ENCODE results near the gene TSPEAR. TPM values are rescaled to one million over a fixed set of nuclear protein-coding genes. Genes with fewer than 3 reads are reported as not detected.

Gene TSPEAR
- total RNA-seq, 2 experiments from 2014 or later, result not detected

GRCh38 chr21:44544566-44544965 lies 166.8 kb downstream of the TSPEAR start:
- Mint-ChIP-seq H3K36me3 (peaks cover 20% of the 10 kb centered on the region), H3K27ac (no peak overlapping the region), H3K27me3 (no peaks in the 10 kb centered on the region), H3K4me1 (peaks cover 28% of the 10 kb centered on the region), H3K9me3 (peaks cover 23% of the 10 kb centered on the region), H3K4me3 (no peak overlapping the region)
- no peak for DNase-seq

DNA sequence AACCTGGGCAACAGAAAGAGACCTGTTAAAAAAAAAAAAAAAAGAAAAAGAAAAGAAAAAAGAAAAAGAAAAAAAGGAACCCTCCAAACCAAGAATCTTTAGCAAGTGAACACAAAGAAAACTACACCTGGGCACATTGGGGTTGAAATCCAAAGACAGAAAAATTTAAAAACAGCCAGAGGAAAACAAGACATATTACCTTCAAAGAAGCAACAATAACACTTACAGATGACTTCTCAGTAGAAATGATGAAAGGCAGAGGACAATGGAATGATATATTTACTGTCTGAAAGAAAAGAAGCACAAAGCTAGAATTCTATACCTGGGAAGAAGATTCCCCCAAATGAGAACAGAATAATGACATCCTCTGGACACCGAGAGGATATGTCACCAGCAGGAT lies 168.7 kb downstream of the TSPEAR start:
- no peak for DNase-seq

DNA sequence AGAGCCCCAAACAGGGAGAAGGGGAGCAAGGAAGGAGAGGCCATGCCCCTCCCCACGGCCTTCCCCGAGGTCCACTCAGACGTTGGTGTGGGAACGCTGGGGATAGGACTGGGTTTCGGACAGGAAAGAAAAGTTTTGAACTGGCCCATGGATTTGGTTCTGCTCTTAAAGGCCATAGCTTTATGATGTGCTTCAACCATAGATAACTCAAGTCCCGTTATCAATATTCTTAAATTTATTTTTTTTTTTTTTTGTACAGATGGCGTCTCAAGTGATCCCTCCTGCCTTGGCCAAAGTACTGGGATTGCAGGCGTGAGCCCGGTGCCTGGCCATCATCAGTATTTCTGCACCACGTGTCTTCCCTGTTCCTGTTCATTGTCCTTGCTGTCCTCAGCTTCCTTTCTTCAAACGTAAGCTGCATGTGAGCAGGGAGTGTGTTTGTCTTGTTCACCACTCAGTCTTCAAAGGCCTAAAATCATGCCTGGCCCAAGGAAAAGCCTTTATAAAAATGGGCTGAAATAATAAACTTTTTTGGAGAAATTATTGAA lies 170.6 kb downstream of the TSPEAR start:
- H3K9me3 Mint-ChIP-seq, result peaks cover 5% of the 10 kb centered on the region
- H3K4me1 Mint-ChIP-seq, result no peaks in the 10 kb centered on the region
- H3K27ac Mint-ChIP-seq, result no peak overlapping the region
- H3K27me3 Mint-ChIP-seq, result no peaks in the 10 kb centered on the region
- H3K4me3 Mint-ChIP-seq, result no peak overlapping the region
- peaks cover 1% of the 10 kb centered on the region for H3K36me3 Mint-ChIP-seq
- DNase-seq, result no peak

More for the DNA sequence above, 168.7 kb downstream of the TSPEAR start:
- H3K9me3 Mint-ChIP-seq, result peaks cover 18% of the 10 kb centered on the region
- H3K27me3 Mint-ChIP-seq, result no peaks in the 10 kb centered on the region
- H3K27ac Mint-ChIP-seq, result no peak overlapping the region
- peaks cover 13% of the 10 kb centered on the region for H3K4me1 Mint-ChIP-seq
- H3K4me3 Mint-ChIP-seq, result no peak overlapping the region
- peaks cover 16% of the 10 kb centered on the region for H3K36me3 Mint-ChIP-seq

- Mint-ChIP-seq H3K4me1 (no peaks in the 10 kb centered on the region), H3K27me3 (no peaks in the 10 kb centered on the region), H3K36me3 (no peaks in the 10 kb centered on the region), H3K27ac (no peak within 1 kb of the TSS), H3K9me3 (no peaks in the 10 kb centered on the region), H3K4me3 (no peak within 1 kb of the TSS)
- no peak for DNase-seq
Measured at GRCh38 chr21:44539991-44540666, 171.2 kb downstream of the TSPEAR start, which contains the start of gene KRTAP10-1. Gene KRTAP10-1 (minus strand): TSS chr21:44540195. CDS start chr21:44540150, 45 bp downstream.

DNA sequence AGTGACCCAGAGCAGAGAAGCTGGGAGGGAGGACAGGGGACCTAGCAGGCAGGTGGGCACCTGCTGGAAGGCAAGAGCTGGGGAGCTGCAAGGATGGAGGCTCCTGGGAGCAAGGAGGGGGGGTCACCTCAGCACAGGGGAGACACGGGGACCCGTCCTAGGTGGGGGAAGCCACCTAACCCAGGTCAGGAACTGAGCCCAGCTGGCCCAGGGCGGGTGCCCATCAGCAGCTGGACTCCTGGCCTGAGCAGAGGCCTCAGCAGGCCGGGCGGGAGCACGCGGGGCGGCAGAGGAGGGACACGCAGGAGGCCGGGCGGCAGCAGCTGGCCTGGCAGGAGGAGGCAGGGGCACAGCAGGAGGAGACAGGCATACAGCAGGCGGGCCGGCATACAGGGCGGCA lies 172.3 kb downstream of the TSPEAR start:
- no peaks in the 10 kb centered on the region for H3K27me3 Mint-ChIP-seq
- no peaks in the 10 kb centered on the region for H3K36me3 Mint-ChIP-seq
- DNase-seq, result no peak
- no peaks in the 10 kb centered on the region for H3K4me1 Mint-ChIP-seq
- no peaks in the 10 kb centered on the region for H3K9me3 Mint-ChIP-seq
- H3K27ac Mint-ChIP-seq, result no peak overlapping the region
- H3K4me3 Mint-ChIP-seq, result no peak overlapping the region

DNA sequence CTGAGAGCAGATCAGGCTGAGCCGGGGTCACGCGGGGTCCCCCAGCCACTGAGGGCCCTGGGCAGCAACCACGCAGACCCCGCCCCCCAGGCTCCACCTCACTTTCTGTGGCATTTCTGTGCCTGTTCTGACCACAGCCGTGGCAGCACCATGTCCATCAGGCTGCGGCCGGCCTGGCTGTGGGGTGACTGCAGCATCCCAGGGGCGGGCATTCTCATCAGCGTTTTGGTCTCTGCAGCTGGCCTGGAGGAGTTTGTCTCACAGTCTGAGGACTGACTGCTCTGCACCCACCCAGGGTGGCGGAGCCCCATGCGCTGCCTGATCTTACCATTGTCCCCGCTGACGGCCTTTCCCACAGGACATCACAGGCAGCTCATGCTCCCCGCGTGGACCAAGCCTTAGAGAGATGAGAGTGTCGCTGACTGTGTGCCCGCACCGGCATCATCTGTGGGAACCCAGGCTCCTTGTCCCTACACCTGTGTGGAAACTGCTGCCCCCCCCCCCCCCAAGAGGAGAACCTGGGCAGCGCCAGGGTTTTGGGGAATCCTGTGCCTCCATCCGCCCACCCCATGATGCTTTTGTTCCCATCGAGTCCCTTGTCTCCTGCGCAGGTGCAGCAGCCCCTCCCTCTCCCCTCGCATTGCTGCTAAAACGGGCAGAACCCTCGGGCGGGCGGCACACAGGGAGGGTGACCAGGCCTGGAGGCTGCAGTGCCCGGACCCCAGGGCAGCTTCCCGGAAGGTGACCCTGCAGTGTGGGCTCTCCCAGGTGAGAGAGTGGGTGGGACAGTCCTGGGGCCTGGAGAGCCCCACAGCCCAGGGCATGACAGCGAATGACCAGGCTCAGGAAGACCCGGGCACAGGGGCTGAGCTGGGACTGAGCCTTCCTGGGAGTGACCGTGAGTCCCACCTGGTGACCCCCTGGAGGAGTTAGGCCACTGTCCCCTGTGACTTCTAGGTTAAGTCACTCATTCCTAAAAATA lies 173.2 kb downstream of the TSPEAR start:
- Mint-ChIP-seq H3K27ac (no peak overlapping the region), H3K4me3 (no peak overlapping the region), H3K27me3 (no peaks in the 10 kb centered on the region), H3K9me3 (no peaks in the 10 kb centered on the region), H3K36me3 (no peaks in the 10 kb centered on the region), H3K4me1 (no peaks in the 10 kb centered on the region)
- DNase-seq, result no peak

DNA sequence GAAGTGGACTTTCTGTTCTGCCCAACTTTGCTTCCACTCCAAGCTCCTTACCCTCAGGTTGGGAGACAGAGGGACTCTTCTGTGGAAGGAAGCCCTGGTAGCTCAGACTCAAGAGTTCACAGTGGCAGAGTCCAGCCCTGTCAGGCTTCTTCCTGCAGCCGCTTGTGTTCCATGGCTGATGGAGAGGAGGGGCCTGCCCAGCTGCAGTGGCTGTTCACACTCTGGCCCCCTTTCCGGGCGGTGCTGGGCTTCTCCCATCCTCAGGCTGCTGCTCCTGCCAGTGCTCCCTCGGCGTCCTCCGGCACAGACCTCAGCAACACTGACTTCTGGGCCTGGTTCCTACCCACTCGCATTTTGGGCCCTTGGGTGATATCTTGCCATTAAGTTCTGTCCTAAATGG lies 175.4 kb downstream of the TSPEAR start:
- no peak overlapping the region for H3K27ac Mint-ChIP-seq
- no peak overlapping the region for H3K4me3 Mint-ChIP-seq
- H3K9me3 Mint-ChIP-seq, result no peaks in the 10 kb centered on the region
- H3K36me3 Mint-ChIP-seq, result no peaks in the 10 kb centered on the region
- H3K4me1 Mint-ChIP-seq, result no peaks in the 10 kb centered on the region
- H3K27me3 Mint-ChIP-seq, result no peaks in the 10 kb centered on the region
- DNase-seq, result no peak

DNA sequence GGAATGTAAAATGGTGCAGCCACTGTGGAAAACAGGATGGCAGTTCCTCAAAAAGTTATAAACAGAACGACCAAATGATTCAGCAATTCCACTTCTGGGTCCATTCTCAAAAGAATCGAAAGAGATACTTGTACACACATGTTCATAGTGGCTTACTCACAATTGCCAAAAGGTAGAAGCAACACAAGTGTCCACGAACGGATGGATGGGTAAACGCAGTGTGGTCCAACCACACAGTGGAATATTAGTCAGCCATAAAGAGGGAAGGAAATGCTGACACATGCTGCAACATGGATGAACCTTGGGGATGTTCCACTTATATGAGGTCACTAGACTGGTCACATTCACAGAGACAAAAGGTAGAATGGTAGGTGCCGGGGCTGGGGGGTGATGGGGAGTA lies 176.7 kb downstream of the TSPEAR start:
- H3K36me3 Mint-ChIP-seq, result no peaks in the 10 kb centered on the region
- no peaks in the 10 kb centered on the region for H3K27me3 Mint-ChIP-seq
- H3K4me1 Mint-ChIP-seq, result no peaks in the 10 kb centered on the region
- no peak overlapping the region for H3K27ac Mint-ChIP-seq
- no peak for DNase-seq
- no peak overlapping the region for H3K4me3 Mint-ChIP-seq
- no peaks in the 10 kb centered on the region for H3K9me3 Mint-ChIP-seq

DNA sequence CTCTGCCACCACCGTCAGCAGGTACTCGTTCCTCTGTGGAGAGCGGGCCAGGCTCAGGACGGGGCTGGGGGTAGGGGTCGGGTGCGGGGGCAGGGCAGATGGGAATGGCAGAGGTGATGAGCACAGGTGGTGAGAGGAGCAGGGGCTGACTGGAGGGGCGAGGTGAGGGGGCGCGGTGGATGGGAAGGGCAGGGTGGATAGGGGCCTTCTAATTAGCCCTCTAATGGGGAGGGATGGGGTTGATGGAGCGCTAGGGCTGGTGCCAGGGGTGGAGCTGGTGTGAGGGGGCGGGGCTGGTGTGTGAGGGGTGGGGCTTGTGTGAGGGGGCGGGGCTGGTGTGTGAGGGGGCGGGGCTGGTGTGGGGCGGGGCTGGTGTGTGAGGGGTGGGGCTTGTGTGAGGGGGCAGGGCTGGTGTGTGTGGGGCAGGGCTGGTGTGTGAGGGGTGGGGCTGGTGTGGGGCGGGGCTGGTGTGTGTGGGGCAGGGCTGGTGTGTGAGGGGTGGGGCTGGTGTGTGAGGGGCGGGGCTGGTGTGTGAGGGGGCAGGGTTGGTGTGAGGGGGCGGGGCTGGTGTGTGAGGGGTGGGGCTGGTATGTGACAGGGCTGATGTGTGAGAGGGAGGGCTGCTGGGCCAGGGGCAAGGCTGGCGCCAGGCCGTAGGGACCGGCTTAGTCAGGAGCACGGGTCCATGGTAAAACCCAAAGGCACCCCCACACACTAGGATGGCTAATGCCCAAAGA lies 177.3 kb downstream of the TSPEAR start:
- H3K9me3 Mint-ChIP-seq, result no peaks in the 10 kb centered on the region
- H3K27me3 Mint-ChIP-seq, result no peaks in the 10 kb centered on the region
- H3K27ac Mint-ChIP-seq, result no peak overlapping the region
- no peaks in the 10 kb centered on the region for H3K4me1 Mint-ChIP-seq
- H3K36me3 Mint-ChIP-seq, result no peaks in the 10 kb centered on the region
- DNase-seq, result no peak
- H3K4me3 Mint-ChIP-seq, result no peak overlapping the region

DNA sequence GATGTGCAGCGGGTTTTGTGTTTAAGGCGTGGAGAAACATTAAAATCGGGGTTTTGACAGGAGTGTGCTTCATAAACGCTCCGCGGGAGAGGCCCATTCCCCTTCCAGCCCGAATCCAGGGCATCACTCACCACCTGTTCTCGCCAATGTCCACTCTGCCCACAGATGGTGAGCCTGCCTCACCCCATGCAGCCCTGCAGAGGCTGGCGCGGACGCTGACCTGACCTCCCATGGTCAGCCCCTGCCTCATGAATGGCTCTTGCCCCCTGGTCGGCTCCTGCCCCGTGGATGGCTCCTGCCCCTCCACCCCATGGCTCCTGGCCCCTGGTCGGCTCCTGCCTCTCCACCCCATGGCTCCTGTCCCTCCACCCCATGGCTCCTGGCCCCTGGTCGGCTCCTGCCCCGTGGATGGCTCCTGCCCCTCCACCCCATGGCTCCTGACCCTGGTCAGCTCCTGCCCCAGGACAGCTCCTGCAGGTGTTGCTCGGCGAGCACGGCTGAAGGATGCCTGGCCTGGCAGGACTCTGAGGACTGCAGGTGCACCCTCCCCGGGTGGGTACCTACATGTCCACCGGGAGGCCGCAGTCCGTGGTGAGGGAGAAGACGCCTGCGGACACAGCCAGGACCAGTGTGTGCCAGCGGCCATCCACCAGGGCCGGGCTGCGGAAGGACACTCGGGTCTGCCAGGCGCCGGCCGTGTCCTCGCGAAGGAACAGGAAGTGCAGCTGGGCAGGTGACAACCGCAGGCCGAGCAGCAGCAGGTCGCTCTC lies 178.1 kb downstream of the TSPEAR start:
- Mint-ChIP-seq H3K27me3 (no peaks in the 10 kb centered on the region), H3K4me1 (no peaks in the 10 kb centered on the region), H3K27ac (no peak overlapping the region), H3K4me3 (no peak overlapping the region), H3K9me3 (no peaks in the 10 kb centered on the region), H3K36me3 (no peaks in the 10 kb centered on the region)
- no peak for DNase-seq

DNA sequence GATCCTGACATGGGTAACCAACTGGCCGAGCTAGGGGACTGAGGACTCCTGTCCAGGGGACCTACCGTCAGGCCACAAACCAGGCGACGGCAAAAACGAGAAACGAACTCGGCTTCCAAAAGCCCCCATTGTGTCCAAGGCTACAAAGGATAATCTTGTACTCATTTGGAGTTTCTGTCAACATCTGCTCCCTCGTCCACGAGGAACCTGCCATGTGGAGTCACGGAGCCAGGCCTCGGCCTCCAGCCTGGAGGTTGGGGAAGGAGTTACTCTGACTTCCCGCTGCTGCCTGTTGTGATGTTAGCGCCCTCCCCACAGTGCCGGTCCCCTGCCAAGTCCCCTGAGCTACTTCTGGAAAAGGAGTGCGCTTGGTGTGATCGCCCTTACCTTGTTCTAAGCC lies 178.7 kb downstream of the TSPEAR start:
- Mint-ChIP-seq H3K27me3 (no peaks in the 10 kb centered on the region), H3K4me1 (no peaks in the 10 kb centered on the region), H3K27ac (no peak overlapping the region), H3K9me3 (no peaks in the 10 kb centered on the region), H3K36me3 (no peaks in the 10 kb centered on the region), H3K4me3 (no peak overlapping the region)
- DNase-seq, result no peak

DNA sequence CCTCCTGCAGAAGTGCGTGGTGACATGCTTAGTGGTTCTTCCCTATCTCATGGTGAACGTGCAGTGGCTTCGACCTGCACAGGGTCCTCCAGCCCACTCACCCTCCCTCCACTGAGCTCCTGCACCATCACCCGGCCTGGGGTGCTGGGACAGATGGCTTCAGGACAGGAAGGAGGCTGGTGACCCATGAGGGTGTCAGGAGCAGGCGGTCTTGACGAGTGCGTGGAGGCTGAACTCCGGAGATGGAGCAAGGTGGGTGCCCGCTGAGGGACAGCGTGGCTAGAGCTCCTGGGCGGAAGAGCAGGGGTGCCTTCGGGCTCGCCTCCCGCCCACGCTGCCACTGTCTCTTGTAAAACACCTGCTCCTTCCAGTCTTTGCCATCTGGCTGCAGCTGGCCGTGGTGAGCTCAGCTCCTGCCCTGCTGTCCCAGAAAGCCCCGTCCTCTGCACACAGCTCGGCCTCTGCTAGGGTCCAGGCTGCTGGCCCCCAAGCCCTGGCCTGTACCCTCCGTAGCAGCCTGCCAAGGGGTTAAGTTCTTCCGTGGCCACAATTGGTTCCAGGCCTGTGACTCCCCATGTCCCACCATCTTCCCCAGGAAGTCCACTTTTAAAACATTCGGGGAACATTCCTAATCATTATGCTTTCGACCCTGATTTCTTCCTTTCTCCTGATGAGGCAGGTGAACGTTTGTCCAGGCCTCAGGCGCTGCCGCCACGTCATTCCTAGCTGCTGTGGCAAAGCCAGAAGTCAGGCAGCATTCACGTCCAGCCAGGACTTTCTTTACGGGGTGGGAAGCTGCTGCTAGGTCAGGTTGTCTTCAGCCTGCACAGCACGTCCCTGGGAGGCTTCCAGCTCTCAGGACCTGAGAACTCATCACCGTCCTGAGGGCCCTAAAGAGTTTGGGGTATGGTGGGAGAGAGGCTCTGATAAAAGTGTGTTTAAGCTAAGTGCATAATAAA lies 179.5 kb downstream of the TSPEAR start:
- no peak for DNase-seq
- Mint-ChIP-seq H3K36me3 (no peaks in the 10 kb centered on the region), H3K27me3 (no peaks in the 10 kb centered on the region), H3K4me3 (no peak overlapping the region), H3K27ac (no peak overlapping the region), H3K9me3 (no peaks in the 10 kb centered on the region), H3K4me1 (no peaks in the 10 kb centered on the region)

GRCh38 chr21:44530903-44531605 lies 180.3 kb downstream of the TSPEAR start:
- no peaks in the 10 kb centered on the region for H3K36me3 Mint-ChIP-seq

More at GRCh38 chr21:44530903-44531605, 180.3 kb downstream of the TSPEAR start:
- Mint-ChIP-seq H3K27ac (no peak overlapping the region), H3K4me1 (no peaks in the 10 kb centered on the region), H3K4me3 (no peak overlapping the region), H3K27me3 (no peaks in the 10 kb centered on the region), H3K9me3 (no peaks in the 10 kb centered on the region)
- DNase-seq, result no peak
